ENCODE results near the gene STAU1. TPM values are rescaled to one million over a fixed set of nuclear protein-coding genes. Genes with fewer than 3 reads are reported as not detected.
"Not testable (repeated sequence)": the region's sequence is repeated elsewhere in the genome, so short reads cannot be mapped to it uniquely, and the experiment has no call there.

Gene STAU1
- total RNA-seq, 1 experiment from 2014 or later: 147 TPM

- Mint-ChIP-seq H3K36me3 (ENCODE audit: insufficient read depth, unreplicated experiment) (peaks cover 86% of the 10 kb centered on the region), H3K27ac (ENCODE audit: unreplicated experiment) (no peak overlapping the region), H3K4me3 (ENCODE audit: low read depth, unreplicated experiment) (no peak overlapping the region), H3K4me1 (ENCODE audit: low read depth, unreplicated experiment) (no peaks in the 10 kb centered on the region), H3K9me3 (ENCODE audit: low read depth, unreplicated experiment) (no peaks in the 10 kb centered on the region), H3K27me3 (ENCODE audit: unreplicated experiment) (no peaks in the 10 kb centered on the region)
- intact Hi-C loops (cut with micrococcal nuclease; ENCODE audit: unreplicated experiment): no loop called here
- CTCF ChIA-PET: no interaction called here
- DNase-seq: no peak
- no TSS peak for BruUV-seq (replicated peaks)
- TF ChIP-seq CTCF (IDR thresholded peaks at IDR 0.05; ENCODE audit: unreplicated experiment): no peak
Observed at GRCh38 chr20:49104365-49104648, 83.8 kb downstream of the STAU1 start.

GRCh38 chr20:49103647-49104364 lies 84.3 kb downstream of the STAU1 start:
- no peak for DNase-seq
- intact Hi-C loops (cut with micrococcal nuclease; ENCODE audit: unreplicated experiment): no loop called here
- no peak for TF ChIP-seq CTCF (IDR thresholded peaks at IDR 0.05; ENCODE audit: unreplicated experiment)
- CTCF ChIA-PET: no interaction called here
- no TSS peak for BruUV-seq (replicated peaks)
- Mint-ChIP-seq H3K4me3 (ENCODE audit: low read depth, unreplicated experiment) (no peak overlapping the region), H3K9me3 (ENCODE audit: low read depth, unreplicated experiment) (no peaks in the 10 kb centered on the region), H3K36me3 (ENCODE audit: insufficient read depth, unreplicated experiment) (peaks cover 86% of the 10 kb centered on the region), H3K27ac (ENCODE audit: unreplicated experiment) (peak overlapping the region; percentile 52), H3K4me1 (ENCODE audit: low read depth, unreplicated experiment) (no peaks in the 10 kb centered on the region), H3K27me3 (ENCODE audit: unreplicated experiment) (no peaks in the 10 kb centered on the region)

GRCh38 chr20:49103019-49103418 lies 85.1 kb downstream of the STAU1 start:
- BruUV-seq (replicated peaks): no TSS peak
- no peak overlapping the region for H3K4me3 Mint-ChIP-seq (ENCODE audit: low read depth, unreplicated experiment)
- CTCF ChIA-PET: no interaction called here
- no peak for TF ChIP-seq CTCF (IDR thresholded peaks at IDR 0.05; ENCODE audit: unreplicated experiment)
- no peak for DNase-seq
- no peaks in the 10 kb centered on the region for H3K9me3 Mint-ChIP-seq (ENCODE audit: low read depth, unreplicated experiment)
- H3K36me3 Mint-ChIP-seq (ENCODE audit: insufficient read depth, unreplicated experiment): peaks cover 87% of the 10 kb centered on the region
- intact Hi-C loops (cut with micrococcal nuclease; ENCODE audit: unreplicated experiment): no loop called here
- no peaks in the 10 kb centered on the region for H3K4me1 Mint-ChIP-seq (ENCODE audit: low read depth, unreplicated experiment)
- H3K27me3 Mint-ChIP-seq (ENCODE audit: unreplicated experiment): no peaks in the 10 kb centered on the region
- H3K27ac Mint-ChIP-seq (ENCODE audit: unreplicated experiment): peak overlapping the region; percentile 52

GRCh38 chr20:49100972-49101371 lies 87.2 kb downstream of the STAU1 start:
- no peaks in the 10 kb centered on the region for H3K4me1 Mint-ChIP-seq (ENCODE audit: low read depth, unreplicated experiment)
- H3K4me3 Mint-ChIP-seq (ENCODE audit: low read depth, unreplicated experiment): no peak overlapping the region

GRCh38 chr20:49100292-49100691 lies 87.8 kb downstream of the STAU1 start:
- H3K27ac Mint-ChIP-seq (ENCODE audit: unreplicated experiment); DNase-seq; intact Hi-C loops (cut with micrococcal nuclease; ENCODE audit: unreplicated experiment); BruUV-seq (replicated peaks); H3K4me1 Mint-ChIP-seq (ENCODE audit: low read depth, unreplicated experiment); H3K4me3 Mint-ChIP-seq (ENCODE audit: low read depth, unreplicated experiment); CTCF ChIA-PET; H3K27me3 Mint-ChIP-seq (ENCODE audit: unreplicated experiment); H3K9me3 Mint-ChIP-seq (ENCODE audit: low read depth, unreplicated experiment): not testable (repeated sequence)
- H3K36me3 Mint-ChIP-seq (ENCODE audit: insufficient read depth, unreplicated experiment): peaks cover 87% of the 10 kb centered on the region

More at GRCh38 chr20:49100972-49101371, 87.2 kb downstream of the STAU1 start:
- no peak overlapping the region for H3K27ac Mint-ChIP-seq (ENCODE audit: unreplicated experiment)
- no peaks in the 10 kb centered on the region for H3K27me3 Mint-ChIP-seq (ENCODE audit: unreplicated experiment)
- no TSS peak for BruUV-seq (replicated peaks)
- intact Hi-C loops (cut with micrococcal nuclease; ENCODE audit: unreplicated experiment): no loop called here
- no peak for TF ChIP-seq CTCF (IDR thresholded peaks at IDR 0.05; ENCODE audit: unreplicated experiment)
- peaks cover 85% of the 10 kb centered on the region for H3K36me3 Mint-ChIP-seq (ENCODE audit: insufficient read depth, unreplicated experiment)
- CTCF ChIA-PET: no interaction called here
- no peaks in the 10 kb centered on the region for H3K9me3 Mint-ChIP-seq (ENCODE audit: low read depth, unreplicated experiment)
- no peak for DNase-seq
